Retinal pigment epithelial cell (primary cell): Measurements from ENCODE around the gene IFI16.

ENCODE experiments used
- DNase-seq: peaks from one replicate; pipeline ENCODE4 v3.0.0-alpha.2; 2010; ENCODE audit warnings: low read depth
- H3K4me3 ChIP-seq: 2 replicates; pipeline ENCODE4 v1.5.1; 2011; ENCODE audit warnings: mild to moderate bottlenecking, low read length, control low read depth, moderate library complexity
- CTCF ChIP-seq: conservative IDR thresholded peaks from 2 replicates; pipeline ENCODE4 v1.5.1; 2011; ENCODE audit warnings: low read depth, low read length, control low read depth, inconsistent platforms

Gene IFI16

GRCh38 chr1:159088546-159089183 lies 79.0 kb downstream of the IFI16 start:
- no peak overlapping the region for H3K4me3 ChIP-seq
- no peak for DNase-seq
- TF ChIP-seq CTCF: no peak

GRCh38 chr1:159089184-159089791 lies 79.6 kb downstream of the IFI16 start:
- no peak overlapping the region for H3K4me3 ChIP-seq
- no peak for DNase-seq
- peak; percentile 61 for TF ChIP-seq CTCF

- TF ChIP-seq CTCF: no peak
- H3K4me3 ChIP-seq: no peak overlapping the region
- DNase-seq: no peak
These were observed 80.8 kb downstream of the IFI16 start for GRCh38 chr1:159090286-159091179.

GRCh38 chr1:159091180-159091560 lies 81.5 kb downstream of the IFI16 start:
- H3K4me3 ChIP-seq: no peak overlapping the region
- no peak for TF ChIP-seq CTCF
- no peak for DNase-seq

- H3K4me3 ChIP-seq: no peak overlapping the region
- DNase-seq: no peak
These were observed 81.9 kb downstream of the IFI16 start for GRCh38 chr1:159091607-159092031.

GRCh38 chr1:159092036-159092760 lies 82.5 kb downstream of the IFI16 start:
- no peak overlapping the region for H3K4me3 ChIP-seq
- no peak for DNase-seq
- TF ChIP-seq CTCF: no peak

More at GRCh38 chr1:159091607-159092031, 81.9 kb downstream of the IFI16 start:
- TF ChIP-seq CTCF: no peak
